GM12874 (cell line): ENCODE results near the gene RPE.
A peak's percentile ranks its signal among the peaks of the same experiment; 100 is the strongest.

Experiments used
- CTCF ChIP-seq: IDR thresholded peaks from 2 replicates; pipeline ENCODE4 v1.5.1; 2011; ENCODE audit warnings: low read depth, mild to moderate bottlenecking, control low read depth, low read length, moderate library complexity; ENCODE audit not compliant: insufficient read depth

Gene RPE

GRCh38 chr2:210002158-210003157 lies at the start of gene RPE:
Gene RPE (plus strand): TSS chr2:210002638. CDS start chr2:210002662, 24 bp downstream.
- no peak for TF ChIP-seq CTCF

GRCh38 chr2:209956271-209956670 lies 46.2 kb upstream of the RPE start:
- no peak for TF ChIP-seq CTCF

GRCh38 chr2:209958016-209958415 lies 44.4 kb upstream of the RPE start:
- no peak for TF ChIP-seq CTCF

GRCh38 chr2:209960045-209960444 lies 42.4 kb upstream of the RPE start:
- no peak for TF ChIP-seq CTCF

- peak; percentile 65 for TF ChIP-seq CTCF
Measured at GRCh38 chr2:209960676-209961630, 41.5 kb upstream of the RPE start.

- TF ChIP-seq CTCF, result no peak
Measured at GRCh38 chr2:209965723-209966122, 36.7 kb upstream of the RPE start.

- no peak for TF ChIP-seq CTCF
Measured at GRCh38 chr2:209969692-209970091, 32.7 kb upstream of the RPE start.
